Skeletal muscle tissue (tissue), 4 donors: ENCODE measurements around the gene MRGPRE. TPM values are rescaled to one million over a fixed set of nuclear protein-coding genes. Genes with fewer than 3 reads are reported as not detected.

ENCODE experiments used
- H3K27ac ChIP-seq: one replicate; pipeline ENCODE4 v1.7.0; 2013; ENCODE audit warnings: mild to moderate bottlenecking, low read depth, low read length, inconsistent platforms
- H3K27me3 ChIP-seq, 3 donors: one replicate each; pipeline ENCODE4 v1.7.0; 2013; ENCODE audit warnings: low read length in 3 of 3; ENCODE audit not compliant: control insufficient read depth in 3 of 3, insufficient read depth in 3 of 3
- H3K36me3 ChIP-seq, 3 donors: one replicate each; pipeline ENCODE4 v1.7.0; 2013; ENCODE audit warnings: low read length in 3 of 3; ENCODE audit not compliant: control insufficient read depth in 3 of 3, insufficient read depth in 3 of 3
- H3K4me1 ChIP-seq, 3 donors: one replicate each; pipeline ENCODE4 v1.7.0; 2013; ENCODE audit warnings: low read length in 3 of 3, mild to moderate bottlenecking in 3 of 3; ENCODE audit not compliant: control insufficient read depth in 3 of 3, insufficient read depth in 3 of 3
- H3K4me3 ChIP-seq, 3 donors: one replicate each; pipeline ENCODE4 v1.7.0; 2013; ENCODE audit warnings: low read length in 3 of 3
- H3K9ac ChIP-seq, 3 donors: one replicate each; pipeline ENCODE4 v1.7.0; 2013; ENCODE audit warnings: low read length in 3 of 3, mild to moderate bottlenecking in 3 of 3, moderate library complexity in 2 of 3, low read depth in 1 of 3
- H3K9me3 ChIP-seq, 3 donors: one replicate each; pipeline ENCODE4 v1.7.0; 2013; ENCODE audit warnings: low read length in 3 of 3; ENCODE audit not compliant: control insufficient read depth in 3 of 3
- total RNA-seq: library from RNA; depleted of rRNA; stranded (reverse); fragments of >200 nt; gene quantifications from one replicate; pipeline ENCODE4 v1.2.3, GENCODE V29; 2014
- donor health status: Osteomylitis.

The MRGPRE gene
- total RNA-seq, 1 donor from 2014 or later, result not detected

DNA sequence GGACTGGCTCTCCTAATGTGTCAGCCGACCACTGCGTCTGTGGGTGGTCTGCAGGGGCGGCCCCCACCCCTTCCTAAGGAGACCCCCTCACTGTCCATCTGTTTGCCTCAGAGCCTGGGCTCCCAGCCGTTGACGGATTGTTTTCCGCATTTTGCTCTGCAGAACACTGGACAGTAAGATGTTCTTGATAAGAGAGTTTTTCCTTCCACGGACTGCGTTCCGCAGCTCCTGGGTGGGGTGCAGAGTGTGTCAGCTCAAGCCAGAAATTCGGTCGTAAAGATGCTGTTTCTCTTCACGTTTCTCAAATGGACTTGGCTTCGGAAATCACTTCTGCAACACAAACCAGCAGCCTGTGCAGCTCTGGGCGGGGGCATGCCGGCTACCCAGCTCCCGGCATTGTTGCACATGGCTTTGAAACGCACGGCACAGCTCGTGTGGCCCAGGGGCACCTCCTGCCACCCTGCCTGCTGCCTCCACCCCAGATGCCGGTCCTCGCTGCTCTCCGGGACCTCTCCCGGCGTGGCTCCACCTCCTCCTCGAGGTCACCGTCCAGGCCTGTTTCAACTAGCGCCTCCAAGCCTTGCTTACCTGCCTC is 10.7 kb downstream of the MRGPRE start:
- Histone ChIP-seq H3K27me3 (peaks cover 44 to 86% (median 85%) of the 10 kb centered on the region in 3 donors), H3K27ac (no peak overlapping the region), H3K36me3 (no peaks in the 10 kb centered on the region), H3K4me1 (no peaks in the 10 kb centered on the region), H3K9ac (no peak overlapping the region), H3K9me3 (no peaks in the 10 kb centered on the region), H3K4me3 (no peak overlapping the region)

DNA sequence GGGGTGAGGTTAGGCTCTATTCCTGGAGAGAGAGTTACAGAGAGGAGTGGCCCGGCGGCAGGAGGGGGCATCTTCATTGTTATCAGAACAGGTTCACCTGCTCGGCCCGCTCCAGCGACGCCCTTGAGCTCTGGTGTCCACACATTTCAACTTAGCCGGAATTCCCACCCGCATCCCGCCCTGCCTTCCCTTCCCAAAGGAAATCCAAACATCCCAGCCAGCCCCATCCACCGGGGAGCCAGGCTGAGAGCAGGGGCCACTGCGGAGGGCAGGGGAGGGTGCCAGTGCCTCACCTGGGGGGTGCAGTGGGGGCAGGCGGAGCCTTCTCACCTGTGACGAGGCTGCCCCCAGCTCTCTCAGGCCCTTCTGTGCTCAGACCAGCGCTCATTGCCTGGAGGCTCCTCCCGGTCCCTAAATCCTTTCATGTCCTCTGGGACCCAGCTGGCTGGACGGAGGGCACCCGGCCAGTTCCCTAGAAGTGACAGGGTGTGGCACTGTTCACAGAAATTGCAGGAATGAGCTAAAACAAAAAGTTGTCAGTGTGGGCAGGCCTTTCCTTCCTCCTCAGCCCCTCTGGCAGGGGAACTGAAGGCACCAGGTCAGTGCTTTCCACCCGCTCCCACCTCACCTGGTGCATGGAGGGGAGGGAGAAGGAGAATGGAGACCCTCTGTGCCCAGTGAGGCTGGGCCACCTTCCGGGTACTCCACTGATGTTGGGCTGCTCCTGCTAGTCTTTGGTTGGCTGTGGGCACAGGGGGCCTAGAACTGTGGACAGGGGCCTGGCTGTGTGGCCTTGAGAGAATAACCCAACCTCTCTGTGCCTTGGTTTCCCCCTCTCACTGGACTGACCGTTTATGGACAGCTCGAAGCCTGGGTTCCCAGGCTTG is 11.5 kb downstream of the MRGPRE start:
- Histone ChIP-seq H3K9ac (no peak overlapping the region), H3K27me3 (peaks cover 51 to 89% (median 88%) of the 10 kb centered on the region in 3 donors), H3K4me3 (no peak overlapping the region), H3K27ac (no peak overlapping the region), H3K9me3 (no peaks in the 10 kb centered on the region), H3K4me1 (no peaks in the 10 kb centered on the region), H3K36me3 (no peaks in the 10 kb centered on the region)

DNA sequence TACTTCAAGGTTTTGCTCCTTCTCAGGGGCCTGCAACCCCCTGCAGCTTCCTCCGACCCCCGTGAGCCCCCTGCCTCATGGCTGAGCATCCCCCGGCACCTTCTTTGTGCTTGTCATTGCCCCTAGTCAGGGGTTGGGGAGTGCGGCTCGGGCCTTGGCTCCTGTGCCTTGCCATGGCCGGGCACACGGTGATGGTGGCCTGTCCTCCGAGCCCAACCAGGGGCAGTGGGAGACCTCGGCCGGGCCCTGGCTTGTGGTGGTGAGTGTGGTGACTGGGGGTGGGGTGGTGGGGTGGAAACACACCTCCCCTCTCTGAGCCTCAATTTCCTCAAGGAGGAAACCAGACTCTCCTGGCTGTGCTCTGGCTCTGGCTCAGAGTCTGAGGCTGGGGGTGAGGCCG is 12.1 kb downstream of the MRGPRE start:
- no peaks in the 10 kb centered on the region for H3K4me1 ChIP-seq
- H3K27ac ChIP-seq, result no peak overlapping the region
- no peaks in the 10 kb centered on the region for H3K36me3 ChIP-seq
- peaks cover 57 to 89% (median 89%) of the 10 kb centered on the region in 3 donors for H3K27me3 ChIP-seq
- H3K9ac ChIP-seq, result no peak overlapping the region
- no peak overlapping the region for H3K4me3 ChIP-seq
- H3K9me3 ChIP-seq, result no peaks in the 10 kb centered on the region

DNA sequence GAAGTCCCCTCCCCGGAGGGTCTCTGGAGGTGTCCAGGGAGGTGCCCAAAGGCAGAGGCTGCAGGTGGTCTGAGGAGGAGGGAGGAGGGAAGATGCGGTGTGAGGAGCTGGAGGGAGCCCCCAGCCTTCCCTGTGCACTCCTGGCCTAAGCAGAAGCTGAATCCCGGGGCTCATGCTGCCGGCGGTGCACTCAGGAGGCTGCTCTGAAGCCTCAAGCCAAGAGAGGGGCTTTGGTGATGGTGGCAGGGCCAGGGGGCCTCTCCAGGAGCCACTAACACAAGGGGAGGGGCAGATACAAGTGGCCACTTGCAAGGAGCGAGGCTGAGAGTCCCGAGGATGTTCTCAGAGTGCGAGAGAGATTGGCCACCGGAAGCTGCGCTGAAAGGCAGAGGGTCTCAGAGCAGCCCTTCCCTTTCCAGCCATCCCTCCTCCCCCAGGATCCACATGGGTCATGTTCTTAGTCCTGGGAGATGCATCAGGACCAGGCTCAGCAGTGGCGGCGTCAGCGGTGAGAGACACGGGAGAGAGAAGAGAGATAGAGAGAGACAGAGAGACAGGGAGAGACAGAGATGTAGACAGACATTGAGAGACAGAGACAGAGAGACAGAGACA is 12.8 kb downstream of the MRGPRE start:
- peaks cover 57 to 88% (median 85%) of the 10 kb centered on the region in 3 donors for H3K27me3 ChIP-seq
- H3K27ac ChIP-seq, result no peak overlapping the region
- no peaks in the 10 kb centered on the region for H3K36me3 ChIP-seq
- no peak overlapping the region for H3K9ac ChIP-seq
- H3K9me3 ChIP-seq, result no peaks in the 10 kb centered on the region
- H3K4me3 ChIP-seq, result no peak overlapping the region
- H3K4me1 ChIP-seq, result no peaks in the 10 kb centered on the region

DNA sequence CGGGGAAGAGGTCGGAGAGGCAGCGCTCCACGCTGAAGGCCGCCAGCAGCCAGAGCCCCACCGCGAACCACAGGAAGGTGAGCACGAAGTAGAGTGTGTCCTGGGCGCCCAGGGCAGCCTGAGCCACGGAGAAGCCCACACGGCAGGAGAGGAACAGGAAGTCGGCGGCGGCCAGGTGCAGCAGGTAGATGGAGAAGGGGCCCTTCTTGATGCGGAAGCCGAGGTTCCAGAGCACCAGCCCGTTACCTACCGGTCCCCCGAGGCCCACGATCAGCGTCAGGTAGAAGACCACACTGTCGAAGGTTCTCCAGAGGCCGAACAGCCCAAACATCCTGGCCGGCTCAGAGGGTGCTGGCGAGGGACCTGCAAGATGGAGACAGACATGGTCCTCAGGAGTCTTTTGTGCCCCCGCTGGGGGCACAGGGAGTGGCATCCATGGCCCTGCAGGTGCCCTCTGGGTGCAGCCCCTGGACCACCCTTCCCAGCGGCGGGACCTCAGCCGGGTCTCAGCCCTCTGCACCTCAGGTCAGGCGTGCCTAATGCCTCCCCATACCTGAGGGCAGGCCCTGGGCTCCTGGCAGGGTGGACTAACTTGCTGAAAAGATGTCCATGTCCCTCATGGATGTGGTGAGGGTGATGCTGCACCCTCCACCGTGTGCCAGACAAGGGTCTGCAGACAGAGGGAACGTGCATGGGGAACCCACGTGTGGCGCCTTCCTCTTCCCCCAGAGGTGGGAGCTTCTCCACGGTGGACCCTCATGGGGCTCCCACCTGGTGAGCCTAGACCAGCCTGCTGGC is 13.5 kb downstream of the MRGPRE start, which contains the start of gene MRGPRG:
TSS of gene MRGPRG (minus strand) at position 331 of the 798 bp plus-strand sequence. CDS start at position 331, 0 bp downstream.
- Histone ChIP-seq H3K4me3 (no peak within 1 kb of the TSS), H3K36me3 (no peaks in the 10 kb centered on the region), H3K9me3 (no peaks in the 10 kb centered on the region), H3K27me3 (peaks cover 50 to 86% (median 84%) of the 10 kb centered on the region in 3 donors), H3K9ac (no peak within 1 kb of the TSS), H3K4me1 (no peaks in the 10 kb centered on the region), H3K27ac (no peak within 1 kb of the TSS)

DNA sequence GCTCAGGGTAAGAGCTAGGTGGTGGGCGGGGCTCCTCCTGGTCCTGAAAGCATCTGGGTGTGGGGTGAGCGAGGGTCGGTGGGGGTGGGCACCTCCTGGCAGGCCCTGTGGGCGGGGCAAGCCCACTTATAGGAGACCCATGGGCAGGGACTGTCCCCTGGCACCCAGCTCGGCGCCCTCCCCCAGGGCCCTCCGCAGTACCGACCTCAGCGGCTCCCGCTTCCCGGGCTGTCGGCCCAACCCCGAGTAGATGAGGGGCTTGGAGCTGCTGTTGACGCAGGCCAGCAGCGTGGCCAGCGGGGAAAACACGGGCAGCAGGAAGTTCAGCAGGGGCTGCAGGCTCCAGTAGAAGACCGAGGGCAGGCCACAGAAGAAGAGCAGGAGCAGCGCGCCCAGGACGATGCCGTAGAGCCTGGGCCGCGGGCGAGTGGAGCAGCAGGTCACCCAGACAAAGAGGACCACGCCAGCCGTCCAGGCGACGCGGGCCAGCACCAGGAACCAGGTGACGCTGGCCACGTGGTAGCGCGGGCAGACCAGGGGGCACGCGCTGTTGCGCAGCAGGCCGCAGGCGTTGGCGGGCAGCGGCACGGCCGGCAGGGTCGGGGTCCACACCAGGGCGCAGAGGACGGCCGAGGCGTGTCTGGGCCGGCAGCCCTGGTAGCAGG is 14.3 kb downstream of the MRGPRE start:
- H3K9me3 ChIP-seq, result no peaks in the 10 kb centered on the region
- no peak overlapping the region for H3K27ac ChIP-seq
- no peaks in the 10 kb centered on the region for H3K36me3 ChIP-seq
- no peaks in the 10 kb centered on the region for H3K4me1 ChIP-seq
- no peak overlapping the region for H3K9ac ChIP-seq
- no peak overlapping the region for H3K4me3 ChIP-seq
- peaks cover 43 to 81% (median 78%) of the 10 kb centered on the region in 3 donors for H3K27me3 ChIP-seq

DNA sequence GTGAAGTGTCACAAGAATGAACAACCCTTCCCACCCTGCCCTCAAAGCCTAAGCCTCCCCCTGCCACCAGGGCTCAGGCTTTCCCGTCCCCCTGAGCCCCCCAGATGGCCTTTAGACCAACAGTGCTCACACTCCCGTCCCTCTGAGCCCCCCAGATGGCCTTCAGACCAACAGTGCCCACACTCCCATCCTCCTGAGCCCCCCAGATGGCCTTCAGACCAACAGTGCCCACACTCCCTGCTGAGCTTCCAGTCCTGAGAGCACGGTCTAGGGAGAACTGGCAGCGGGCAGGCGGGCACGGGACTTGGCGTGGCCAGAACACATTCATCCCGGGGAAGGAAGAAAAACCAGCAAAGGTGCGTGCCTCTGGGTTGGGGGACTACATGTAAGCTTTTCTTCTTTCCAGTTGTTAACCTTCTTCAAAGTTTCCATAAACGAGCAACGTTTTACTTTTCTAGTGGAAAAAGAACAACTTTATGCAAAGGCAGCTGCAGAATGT is 16.1 kb downstream of the MRGPRE start:
- H3K27ac ChIP-seq, result no peak overlapping the region
- no peaks in the 10 kb centered on the region for H3K4me1 ChIP-seq
- H3K36me3 ChIP-seq, result no peaks in the 10 kb centered on the region
- no peak overlapping the region for H3K4me3 ChIP-seq
- no peak overlapping the region for H3K9ac ChIP-seq
- H3K9me3 ChIP-seq, result peaks cover 0 to 4% (median 0%) of the 10 kb centered on the region in 3 donors
- peaks cover 31 to 63% (median 60%) of the 10 kb centered on the region in 3 donors for H3K27me3 ChIP-seq

DNA sequence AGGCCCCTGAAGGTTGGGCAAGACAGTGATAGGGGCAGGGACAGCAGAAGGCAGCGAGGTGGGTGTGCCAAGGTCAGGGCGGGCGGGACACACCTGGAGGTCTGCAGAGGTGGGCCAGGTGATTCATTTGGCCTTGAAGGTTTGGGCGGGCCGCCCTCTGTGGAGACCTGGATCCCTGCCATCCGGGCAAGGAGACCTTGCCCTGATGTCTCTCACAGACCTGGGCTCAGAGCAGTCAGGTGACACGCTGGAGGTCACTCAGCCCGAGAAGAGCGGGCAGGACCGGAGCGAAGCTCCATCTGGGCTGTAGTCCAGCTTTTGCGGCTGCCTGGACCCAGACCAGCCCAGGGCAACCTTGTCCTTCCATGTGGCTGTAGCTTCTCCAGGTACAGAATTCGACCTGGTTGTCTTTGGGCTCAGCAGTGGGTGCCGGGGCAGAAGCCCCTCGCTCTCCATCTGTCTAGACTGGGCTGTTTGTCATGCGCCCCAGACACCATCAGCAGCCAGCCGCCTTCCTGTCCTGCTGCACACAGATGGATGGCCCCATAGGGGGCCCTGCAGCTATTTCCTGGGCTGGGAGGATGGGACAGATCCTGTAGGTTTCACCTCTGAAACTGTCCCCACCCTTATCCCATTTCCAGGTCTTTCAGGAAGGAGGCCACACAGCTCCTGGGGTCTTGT is 16.7 kb downstream of the MRGPRE start:
- peaks cover 0 to 4% (median 0%) of the 10 kb centered on the region in 3 donors for H3K9me3 ChIP-seq
- no peak overlapping the region for H3K4me3 ChIP-seq
- H3K4me1 ChIP-seq, result no peaks in the 10 kb centered on the region
- H3K27ac ChIP-seq, result no peak overlapping the region
- H3K36me3 ChIP-seq, result no peaks in the 10 kb centered on the region
- H3K27me3 ChIP-seq, result peaks cover 25 to 57% (median 54%) of the 10 kb centered on the region in 3 donors
- H3K9ac ChIP-seq, result no peak overlapping the region

DNA sequence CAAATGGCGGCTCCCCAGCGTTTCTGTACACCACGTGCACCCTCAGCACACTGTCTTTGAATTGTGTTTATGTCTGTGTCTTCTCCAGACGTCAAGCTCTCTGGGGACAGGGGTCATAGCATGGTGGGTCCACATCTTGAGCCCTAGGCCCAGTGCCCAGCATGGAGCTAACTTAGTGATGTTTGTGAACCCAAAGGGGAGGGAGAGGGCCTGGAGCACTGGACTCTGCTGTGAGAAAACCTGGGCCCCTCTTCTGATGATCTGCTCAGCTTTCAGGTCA is 17.9 kb downstream of the MRGPRE start:
- Histone ChIP-seq H3K27me3 (peaks cover 18 to 48% (median 42%) of the 10 kb centered on the region in 3 donors), H3K4me1 (no peaks in the 10 kb centered on the region), H3K27ac (no peak overlapping the region), H3K9me3 (peaks cover 0 to 4% (median 0%) of the 10 kb centered on the region in 3 donors), H3K36me3 (no peaks in the 10 kb centered on the region), H3K9ac (no peak overlapping the region), H3K4me3 (no peak overlapping the region)
